Stomach smooth muscle (tissue), 2 donors: ENCODE results near the gene BRMS1L.

Source experiments
- H3K27ac ChIP-seq: one replicate; pipeline ENCODE4 v1.7.0; 2013; ENCODE audit warnings: mild to moderate bottlenecking, low read length, inconsistent platforms
- H3K27me3 ChIP-seq, 2 donors: one replicate each; pipeline ENCODE4 v1.7.0; 2013; ENCODE audit warnings: low read length in 2 of 2; ENCODE audit not compliant: insufficient read depth in 2 of 2, control insufficient read depth in 1 of 2
- H3K36me3 ChIP-seq, 2 donors: one replicate each; pipeline ENCODE4 v1.7.0; 2013; ENCODE audit warnings: low read length in 2 of 2; ENCODE audit not compliant: control insufficient read depth in 2 of 2, insufficient read depth in 2 of 2
- H3K4me1 ChIP-seq: one replicate; pipeline ENCODE4 v1.7.0; 2013; ENCODE audit warnings: low read length; ENCODE audit not compliant: control insufficient read depth, insufficient read depth
- H3K4me3 ChIP-seq, 2 donors: one replicate each; pipeline ENCODE4 v1.7.0; 2013; ENCODE audit warnings: low read length in 2 of 2
- H3K9ac ChIP-seq, 2 donors: one replicate each; pipeline ENCODE4 v1.7.0; 2013; ENCODE audit warnings: low read length in 2 of 2, mild to moderate bottlenecking in 1 of 2
- H3K9me3 ChIP-seq, 2 donors: one replicate each; pipeline ENCODE4 v1.7.0; 2013; ENCODE audit warnings: low read length in 2 of 2; ENCODE audit not compliant: control insufficient read depth in 2 of 2
- donor health status: healthy.
- donor health status: Pancreatic carcinoma.

BRMS1L gene

DNA sequence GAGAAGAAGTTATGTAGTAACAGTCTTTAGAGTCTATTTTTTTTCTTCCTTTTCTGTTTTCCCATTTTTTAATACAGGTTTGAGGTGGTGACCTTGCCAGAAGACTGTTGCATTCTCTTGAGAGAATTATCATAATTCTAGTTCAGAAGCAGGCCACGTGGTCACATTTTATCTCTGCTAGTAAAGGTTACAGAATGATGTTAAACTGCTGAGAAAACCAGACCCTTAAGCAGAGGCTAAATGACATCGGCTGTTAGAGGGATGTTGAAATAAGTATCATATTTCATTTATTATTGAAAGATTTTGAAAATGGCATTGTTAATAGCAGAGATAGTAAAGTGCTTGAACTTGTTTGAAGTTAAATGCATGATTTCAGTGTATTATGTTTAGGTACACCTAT is 49.2 kb downstream of the BRMS1L start:
- no peak overlapping the region for H3K27ac ChIP-seq
- H3K27me3 ChIP-seq: no peaks in the 10 kb centered on the region
- H3K9me3 ChIP-seq: no peaks in the 10 kb centered on the region
- H3K4me3 ChIP-seq: no peak overlapping the region
- H3K36me3 ChIP-seq: no peaks in the 10 kb centered on the region
- H3K9ac ChIP-seq: no peak overlapping the region
- no peaks in the 10 kb centered on the region for H3K4me1 ChIP-seq

DNA sequence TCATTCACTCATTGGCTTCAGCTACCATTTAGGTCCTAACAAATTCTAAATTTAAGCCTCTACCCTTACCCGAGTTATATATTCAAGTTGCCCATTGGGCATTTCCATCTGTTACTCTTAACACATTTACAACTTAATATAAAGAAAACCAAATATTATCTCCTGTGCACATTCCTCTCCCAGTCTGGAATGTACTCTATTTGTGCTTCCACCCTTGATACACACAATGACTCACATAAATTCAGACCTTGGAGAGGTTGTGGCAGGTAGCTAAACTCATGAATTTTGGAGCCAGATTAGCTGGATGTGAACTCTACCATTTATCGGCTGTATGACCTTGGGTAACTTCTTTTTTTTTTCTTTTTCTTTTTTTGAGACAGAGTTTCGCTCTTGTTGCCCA is 51.1 kb downstream of the BRMS1L start:
- Histone ChIP-seq H3K36me3 (no peaks in the 10 kb centered on the region), H3K27me3 (no peaks in the 10 kb centered on the region), H3K9me3 (no peaks in the 10 kb centered on the region), H3K4me1 (no peaks in the 10 kb centered on the region), H3K9ac (no peak overlapping the region), H3K27ac (no peak overlapping the region), H3K4me3 (no peak overlapping the region)

DNA sequence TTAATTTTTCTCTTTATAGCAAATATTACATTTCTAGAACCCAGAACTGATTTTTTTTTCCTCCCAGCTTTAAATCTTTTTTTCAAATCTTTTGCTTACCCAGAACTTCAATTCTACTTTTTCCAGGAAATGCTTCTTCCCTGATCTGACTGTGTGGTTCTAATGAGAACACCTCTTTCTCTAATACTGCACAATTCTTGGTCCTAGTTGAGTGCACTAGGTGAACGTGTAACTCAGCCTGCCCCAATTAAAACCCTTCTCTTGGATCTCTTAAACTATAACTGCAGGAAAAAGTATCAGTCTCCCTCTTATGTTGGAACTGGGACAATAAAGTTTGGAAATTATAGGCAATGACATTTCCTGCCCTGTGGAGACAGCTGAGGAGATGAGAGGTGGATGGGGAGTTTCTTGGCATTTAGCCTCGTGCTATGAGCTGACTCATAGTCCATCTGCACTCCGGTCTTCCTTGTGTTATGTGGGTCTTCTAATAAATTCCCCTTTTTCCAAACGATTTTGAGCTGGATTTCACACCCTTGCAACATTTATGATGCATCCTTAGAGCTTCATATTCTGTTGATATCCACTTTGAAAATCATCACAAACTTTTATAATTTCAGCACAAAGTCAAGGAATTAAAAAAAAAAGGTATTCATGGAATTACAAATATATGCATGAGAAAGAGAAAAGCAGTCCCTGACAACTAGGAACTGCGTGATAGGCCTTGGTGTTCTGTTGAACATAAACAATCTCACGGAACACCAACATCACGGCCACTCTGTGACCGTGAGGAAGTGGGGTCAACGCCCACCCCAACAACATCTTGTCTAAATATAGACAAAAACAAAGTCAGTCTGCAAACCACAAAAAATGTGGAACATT is 52.4 kb downstream of the BRMS1L start:
- Histone ChIP-seq H3K4me3 (no peak overlapping the region), H3K4me1 (no peaks in the 10 kb centered on the region), H3K27ac (no peak overlapping the region)

DNA sequence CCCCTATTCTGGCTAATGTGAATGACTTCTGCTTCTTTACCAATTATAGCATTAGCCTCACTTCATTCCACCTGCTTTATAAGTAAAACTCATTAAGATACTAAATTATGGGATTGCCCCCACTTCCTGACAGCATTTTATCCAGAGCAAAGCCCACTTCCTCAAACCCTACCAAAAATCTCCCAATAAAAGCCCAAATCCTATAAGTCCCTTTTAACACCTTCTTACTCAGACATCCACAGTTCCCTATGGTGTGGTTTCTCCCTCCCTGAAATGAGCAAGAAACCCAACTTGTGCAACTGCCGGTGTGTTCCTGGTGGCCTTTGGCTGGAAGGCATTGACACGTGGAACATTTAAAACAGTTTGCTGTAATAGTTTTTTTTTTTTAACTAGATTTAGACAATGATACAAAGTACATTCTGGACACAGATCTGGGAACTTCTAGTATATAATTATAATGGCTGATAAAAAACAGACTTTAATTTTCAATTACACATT is 53.1 kb downstream of the BRMS1L start:
- no peaks in the 10 kb centered on the region for H3K4me1 ChIP-seq
- no peak overlapping the region for H3K9ac ChIP-seq
- no peaks in the 10 kb centered on the region for H3K27me3 ChIP-seq
- no peaks in the 10 kb centered on the region for H3K9me3 ChIP-seq
- H3K4me3 ChIP-seq: no peak overlapping the region
- H3K27ac ChIP-seq: no peak overlapping the region
- no peaks in the 10 kb centered on the region for H3K36me3 ChIP-seq

More for the DNA sequence above, 52.4 kb downstream of the BRMS1L start:
- Histone ChIP-seq H3K9me3 (no peaks in the 10 kb centered on the region), H3K27me3 (no peaks in the 10 kb centered on the region), H3K36me3 (no peaks in the 10 kb centered on the region), H3K9ac (no peak overlapping the region)

DNA sequence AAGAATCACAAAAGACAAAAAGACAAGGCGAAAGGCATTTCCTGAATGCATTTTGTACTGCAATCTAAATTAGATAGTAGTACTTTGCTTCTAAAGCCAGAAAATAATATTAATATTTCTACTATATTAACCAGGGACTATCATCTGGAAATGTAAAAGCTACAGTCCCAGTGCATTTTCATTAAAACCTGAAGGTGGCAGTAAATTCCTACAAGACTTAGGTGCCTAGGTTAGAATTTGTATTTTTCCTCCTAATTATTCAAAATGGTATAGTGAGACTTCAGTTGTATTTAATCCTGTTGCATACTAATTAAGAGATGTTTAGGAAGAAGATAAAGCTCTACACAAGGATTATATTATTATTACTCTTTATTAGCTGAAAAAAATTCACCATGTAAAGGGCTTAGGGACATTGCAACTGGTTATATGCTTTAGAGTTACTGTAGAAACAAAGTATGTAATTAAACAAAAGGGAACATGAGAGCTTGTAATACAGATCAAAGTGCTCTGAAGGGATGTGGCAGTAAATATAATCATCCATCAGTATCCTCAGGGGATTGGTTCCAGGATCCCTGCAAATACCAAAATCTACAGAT is 53.6 kb downstream of the BRMS1L start:
- H3K4me1 ChIP-seq: no peaks in the 10 kb centered on the region
- H3K9me3 ChIP-seq: no peaks in the 10 kb centered on the region
- H3K9ac ChIP-seq: no peak overlapping the region
- no peak overlapping the region for H3K4me3 ChIP-seq
- no peak overlapping the region for H3K27ac ChIP-seq
- no peaks in the 10 kb centered on the region for H3K27me3 ChIP-seq
- no peaks in the 10 kb centered on the region for H3K36me3 ChIP-seq

DNA sequence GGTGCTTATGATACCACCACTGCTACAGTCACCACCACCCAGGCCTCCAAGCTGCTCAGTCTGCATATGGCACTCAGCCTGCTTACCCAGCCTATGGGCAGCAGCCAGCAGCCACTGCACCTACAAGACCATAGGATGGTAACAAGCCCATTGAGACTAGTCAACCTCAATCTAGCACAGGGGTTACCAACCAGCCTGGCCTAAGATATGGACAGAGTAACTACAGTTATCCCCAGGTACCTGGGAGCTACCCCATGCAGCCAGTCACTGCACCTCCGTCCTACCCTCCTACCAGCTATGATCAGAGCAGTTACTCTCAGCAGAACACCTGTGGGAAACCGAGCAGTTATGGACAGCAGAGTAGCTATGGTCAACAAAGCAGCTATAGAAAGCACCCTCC is 55.1 kb downstream of the BRMS1L start:
- Histone ChIP-seq H3K27me3 (no peaks in the 10 kb centered on the region), H3K36me3 (no peaks in the 10 kb centered on the region), H3K9me3 (no peaks in the 10 kb centered on the region), H3K4me1 (no peaks in the 10 kb centered on the region), H3K4me3 (no peak overlapping the region), H3K27ac (no peak overlapping the region), H3K9ac (no peak overlapping the region)

DNA sequence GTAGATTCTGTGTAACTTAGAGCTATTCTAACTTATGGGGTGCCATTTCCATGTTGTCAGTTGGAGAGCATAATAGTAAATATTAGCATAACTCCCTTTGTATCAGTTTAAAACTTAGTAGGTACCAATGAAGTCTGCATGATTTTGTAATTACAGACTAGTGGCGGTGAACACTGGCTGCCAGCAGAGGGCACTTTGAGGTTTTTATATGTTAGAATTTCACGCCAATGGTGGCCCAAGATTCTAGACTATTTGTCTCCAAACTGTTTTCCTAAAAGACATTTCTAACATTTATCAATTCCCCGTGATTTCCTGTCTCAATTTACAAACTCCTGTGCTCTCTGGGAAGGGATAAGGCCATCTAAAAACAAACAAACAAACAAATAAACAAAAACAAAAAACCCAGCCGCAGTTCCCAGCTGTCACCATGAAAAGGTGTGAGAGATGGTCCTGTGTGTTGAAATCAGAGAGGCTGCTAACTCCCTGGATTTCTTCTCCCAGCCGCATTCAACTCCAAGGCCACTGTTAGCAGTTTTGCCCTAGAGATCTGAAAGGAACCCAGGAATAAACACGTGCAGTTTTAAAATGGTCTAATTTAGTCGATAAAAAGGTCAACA is 57.6 kb downstream of the BRMS1L start:
- Histone ChIP-seq H3K4me1 (no peaks in the 10 kb centered on the region), H3K9ac (no peak overlapping the region), H3K9me3 (no peaks in the 10 kb centered on the region), H3K36me3 (no peaks in the 10 kb centered on the region), H3K27ac (no peak overlapping the region), H3K4me3 (no peak overlapping the region), H3K27me3 (no peaks in the 10 kb centered on the region)

DNA sequence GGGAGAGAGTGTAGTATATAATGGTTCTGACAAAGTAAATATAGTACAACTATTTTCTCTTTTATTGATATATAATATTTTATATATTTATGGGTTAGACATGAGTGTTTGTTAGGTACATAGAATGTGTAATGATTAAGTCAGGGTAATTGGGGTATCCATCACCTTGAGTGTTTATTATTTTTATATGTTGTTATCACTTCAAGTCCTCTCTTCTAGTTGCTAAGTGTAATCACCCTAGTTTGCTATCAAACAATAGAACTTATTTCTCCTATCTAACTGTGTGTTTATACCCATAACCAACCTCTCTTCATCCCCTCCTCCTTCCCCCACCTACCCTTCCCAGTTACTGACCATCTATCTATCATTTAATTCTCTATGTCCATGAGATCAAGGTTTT is 64.2 kb downstream of the BRMS1L start:
- H3K27ac ChIP-seq: no peak overlapping the region
- H3K36me3 ChIP-seq: no peaks in the 10 kb centered on the region
- H3K9me3 ChIP-seq: no peaks in the 10 kb centered on the region
- no peaks in the 10 kb centered on the region for H3K27me3 ChIP-seq
- no peak overlapping the region for H3K4me3 ChIP-seq
- H3K9ac ChIP-seq: no peak overlapping the region
- H3K4me1 ChIP-seq: no peaks in the 10 kb centered on the region

DNA sequence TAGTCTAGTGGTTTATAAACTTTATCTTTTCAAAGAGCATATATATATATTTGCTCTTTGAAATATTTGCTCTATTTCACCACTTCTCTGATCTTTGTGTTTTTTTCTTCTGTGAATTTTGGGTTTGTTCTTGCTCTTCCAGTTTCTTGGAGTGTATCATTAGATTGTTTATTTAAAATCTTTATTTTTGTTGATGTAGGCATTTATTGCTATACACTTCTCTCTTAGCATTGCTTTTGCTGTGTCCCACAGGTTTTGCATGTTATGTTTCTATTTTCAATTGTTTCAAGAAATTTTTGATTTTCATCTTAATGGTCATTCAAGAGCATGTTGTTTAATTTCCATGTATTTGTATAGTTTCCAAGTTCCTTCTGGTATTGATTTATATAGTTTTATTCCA is 69.1 kb downstream of the BRMS1L start:
- Histone ChIP-seq H3K9me3 (peaks cover 0 to 5% of the 10 kb centered on the region in 2 donors), H3K9ac (no peak overlapping the region), H3K36me3 (no peaks in the 10 kb centered on the region), H3K27me3 (no peaks in the 10 kb centered on the region), H3K4me3 (no peak overlapping the region), H3K27ac (no peak overlapping the region), H3K4me1 (no peaks in the 10 kb centered on the region)

DNA sequence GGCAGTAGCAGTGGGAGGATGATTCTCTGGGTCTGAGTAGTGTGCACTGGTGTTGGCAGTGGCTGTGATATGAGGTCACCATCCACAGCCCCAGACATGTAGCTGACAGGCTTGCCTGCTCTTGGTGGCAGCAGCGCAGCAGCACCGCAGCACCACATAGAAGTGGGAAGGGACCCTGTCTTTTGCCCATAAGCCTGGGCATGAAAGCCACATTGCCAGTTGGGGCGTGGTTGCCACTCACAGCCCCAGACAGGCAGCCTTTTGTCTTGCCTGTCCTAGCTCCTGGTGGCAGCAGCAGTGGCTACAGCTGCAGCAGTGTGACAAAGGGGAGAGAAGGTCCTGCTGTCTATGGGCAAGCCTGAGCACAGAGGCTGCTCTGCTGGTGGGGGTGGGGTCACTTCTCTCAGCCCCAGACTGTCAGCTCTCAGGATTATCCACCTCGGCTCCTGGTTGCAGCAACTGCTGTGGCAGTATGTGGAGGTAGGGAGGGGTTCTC is 71.5 kb downstream of the BRMS1L start:
- Histone ChIP-seq H3K27ac (no peak overlapping the region), H3K27me3 (no peaks in the 10 kb centered on the region), H3K4me3 (no peak overlapping the region), H3K36me3 (no peaks in the 10 kb centered on the region), H3K9me3 (peaks cover 0 to 5% of the 10 kb centered on the region in 2 donors), H3K9ac (no peak overlapping the region), H3K4me1 (no peaks in the 10 kb centered on the region)
